GM12878 (cell line): ENCODE results near the gene MED6. TPM values are rescaled to one million over a fixed set of nuclear protein-coding genes. Genes with fewer than 3 reads are reported as not detected.

ENCODE experiments used
- CEBPB ChIP-seq, 2 experiments: fragments of 150-350 bp in 1 of 2; IDR thresholded peaks; 2 replicates each; pipeline ENCODE4 v1.6.1; 2012 to 2014; ENCODE audit warnings: low read depth in 2 of 2, low read length in 2 of 2, borderline replicate concordance in 1 of 2, inconsistent platforms in 1 of 2
- EP300 ChIP-seq, 2 experiments: fragments of 150-350 bp in 1 of 2; IDR thresholded peaks; 2 replicates each; pipeline ENCODE4 v1.6.1; 2011 to 2012; ENCODE audit warnings: low read depth in 2 of 2, low read length in 2 of 2, borderline replicate concordance in 1 of 2, improper control_type of control experiment in 1 of 2, inconsistent platforms in 1 of 2; ENCODE audit not compliant: control insufficient read depth in 1 of 2
- HCFC1 ChIP-seq: fragments of 150-350 bp; IDR thresholded peaks from 2 replicates; pipeline ENCODE4 v1.6.1; 2014; ENCODE audit warnings: low read length
- IKZF2 ChIP-seq, 2 experiments: fragments of 450-650 bp; IDR thresholded peaks; 2 replicates each; pipeline ENCODE4 v1.6.1; 2017; ENCODE audit warnings: mild to moderate bottlenecking in 2 of 2, moderate library complexity in 2 of 2
- NFYB ChIP-seq: IDR thresholded peaks from 2 replicates; pipeline ENCODE4 v1.6.1; 2011; ENCODE audit warnings: low read depth, mild to moderate bottlenecking, low read length, improper control_type of control experiment, moderate library complexity; ENCODE audit not compliant: insufficient read depth
- SP1 ChIP-seq: IDR thresholded peaks from one replicate; pipeline ENCODE4 v1.6.1; 2011; ENCODE audit warnings: low read depth, low read length
- SREBF2 ChIP-seq: IDR thresholded peaks from 2 replicates; pipeline ENCODE4 v1.6.1; 2012; ENCODE audit warnings: mild to moderate bottlenecking, low read length
- TCF12 ChIP-seq: IDR thresholded peaks from 2 replicates; pipeline ENCODE4 v1.6.1; 2011; ENCODE audit warnings: low read depth, mild to moderate bottlenecking, low read length
- WRNIP1 ChIP-seq: IDR thresholded peaks from 2 replicates; pipeline ENCODE4 v1.6.1; 2011; ENCODE audit warnings: low read depth, low read length, improper control_type of control experiment, borderline replicate concordance
- ZNF274 ChIP-seq: IDR thresholded peaks from one replicate; pipeline ENCODE4 v1.8.0; 2011; ENCODE audit not compliant: insufficient read length, insufficient read depth
- ZSCAN29 ChIP-seq: fragments of 450-650 bp; IDR thresholded peaks from 2 replicates; pipeline ENCODE4 v1.6.1; 2017; ENCODE audit warnings: mild to moderate bottlenecking, moderate library complexity
- polyA plus RNA-seq, 11 experiments: library from polyadenylated mRNA; depleted of rRNA in 4 of 11; unstranded in 6 of 11; stranded (reverse) in 5 of 11; fragments of >200 nt; fragmentation: Nextera tagmentation in 4 of 11; fragmentation: Illumina TruSeq in 1 of 11; extraction: Ambion mirVana in 4 of 11; extraction: Trizol in 1 of 11; gene quantifications; 1 replicate in 1 of 11; 2 replicates in 10 of 11; pipeline versions ENCODE4 v1.2.1 to v1.2.3, GENCODE V29; 2011 to 2016; ENCODE audit warnings: inconsistent platforms in 2 of 11, missing spikeins in 2 of 11, low read depth in 1 of 11
- total RNA-seq, 4 experiments: library from RNA; depleted of rRNA in 3 of 4; stranded (reverse); fragments of >200 nt in 3 of 4; fragmentation: Illumina TruSeq in 1 of 4; extraction: Trizol in 1 of 4; gene quantifications; 2 replicates each; pipeline versions ENCODE4 v1.2.1 to v1.2.3, GENCODE V29; 2013 to 2021
- TF ChIP-seq, protein P1 (sequence below), 3 experiments: IDR thresholded peaks in 2 of 3; conservative IDR thresholded peaks in 1 of 3; 2 replicates each; pipeline ENCODE4 v1.5.1; 2011; ENCODE audit warnings: low read depth in 3 of 3, low read length in 3 of 3, mild to moderate bottlenecking in 3 of 3, control low read depth in 2 of 3, moderate library complexity in 2 of 3, inconsistent platforms in 1 of 3, mixed read lengths in 1 of 3; ENCODE audit not compliant: control insufficient read depth in 2 of 3, insufficient read depth in 1 of 3; ENCODE audit errors: extremely low read depth in 1 of 3
- TF ChIP-seq, protein P2 (sequence below): IDR thresholded peaks from 2 replicates; pipeline ENCODE4 v1.6.1; 2012; ENCODE audit warnings: low read length, inconsistent platforms
- TF ChIP-seq, protein P3 (sequence below): fragments of 450-650 bp; IDR thresholded peaks from 2 replicates; pipeline ENCODE4 v1.6.1; 2017; ENCODE audit warnings: mild to moderate bottlenecking, low read depth, inconsistent platforms; ENCODE audit not compliant: poor library complexity, severe bottlenecking
- TF ChIP-seq, protein P4 (sequence below): fragments of 450-650 bp; IDR thresholded peaks from 2 replicates; pipeline ENCODE4 v1.6.1; 2018; ENCODE audit warnings: borderline replicate concordance, mild to moderate bottlenecking; ENCODE audit not compliant: partially characterized antibody
- TF ChIP-seq, protein P5 (sequence below): IDR thresholded peaks from 2 replicates; pipeline ENCODE4 v1.6.1; 2012; ENCODE audit warnings: low read depth, low read length, improper control_type of control experiment
- TF ChIP-seq, protein P6 (sequence below): fragments of 450-650 bp; IDR thresholded peaks from 2 replicates; pipeline ENCODE4 v1.6.1; 2017; ENCODE audit warnings: mild to moderate bottlenecking

MED6 gene
- total and polyA plus RNA-seq, 10 of the 15 experiments (the other 5 are each of a cell fraction or from before 2014, with no cell fraction given), result 29.2 to 74.9 (median 46.2) TPM

DNA sequence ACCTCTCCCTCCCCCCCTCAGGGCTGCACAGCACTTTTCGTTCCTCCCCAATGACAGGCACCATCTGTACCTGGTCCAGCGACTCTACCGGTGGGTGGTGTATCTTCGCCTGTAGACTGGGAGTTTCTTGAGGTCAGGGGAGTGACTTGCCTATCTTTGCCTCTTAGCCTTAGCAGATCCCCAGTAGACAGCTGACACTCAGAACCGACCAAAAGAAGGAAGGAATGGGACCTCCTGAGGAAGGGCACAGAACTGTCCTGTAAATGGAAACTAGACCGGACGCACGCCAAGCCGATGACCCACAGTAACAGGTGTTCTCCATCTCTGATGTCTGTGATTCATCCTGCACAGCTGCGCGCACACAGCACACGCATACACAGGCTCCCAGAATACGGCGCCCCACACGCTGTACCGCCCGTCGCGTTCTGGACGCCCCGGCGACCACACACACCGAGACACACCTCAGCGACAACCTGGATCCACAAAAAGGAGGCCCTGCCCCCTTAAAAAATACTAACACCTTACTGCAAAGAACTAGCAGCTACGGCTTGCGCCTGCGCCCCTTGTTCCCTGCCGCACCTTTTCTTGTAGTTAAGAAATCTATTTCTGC, 40.6 kb upstream of the MED6 start (continued):
- TF ChIP-seq, protein P1, sequence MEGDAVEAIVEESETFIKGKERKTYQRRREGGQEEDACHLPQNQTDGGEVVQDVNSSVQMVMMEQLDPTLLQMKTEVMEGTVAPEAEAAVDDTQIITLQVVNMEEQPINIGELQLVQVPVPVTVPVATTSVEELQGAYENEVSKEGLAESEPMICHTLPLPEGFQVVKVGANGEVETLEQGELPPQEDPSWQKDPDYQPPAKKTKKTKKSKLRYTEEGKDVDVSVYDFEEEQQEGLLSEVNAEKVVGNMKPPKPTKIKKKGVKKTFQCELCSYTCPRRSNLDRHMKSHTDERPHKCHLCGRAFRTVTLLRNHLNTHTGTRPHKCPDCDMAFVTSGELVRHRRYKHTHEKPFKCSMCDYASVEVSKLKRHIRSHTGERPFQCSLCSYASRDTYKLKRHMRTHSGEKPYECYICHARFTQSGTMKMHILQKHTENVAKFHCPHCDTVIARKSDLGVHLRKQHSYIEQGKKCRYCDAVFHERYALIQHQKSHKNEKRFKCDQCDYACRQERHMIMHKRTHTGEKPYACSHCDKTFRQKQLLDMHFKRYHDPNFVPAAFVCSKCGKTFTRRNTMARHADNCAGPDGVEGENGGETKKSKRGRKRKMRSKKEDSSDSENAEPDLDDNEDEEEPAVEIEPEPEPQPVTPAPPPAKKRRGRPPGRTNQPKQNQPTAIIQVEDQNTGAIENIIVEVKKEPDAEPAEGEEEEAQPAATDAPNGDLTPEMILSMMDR (IDR thresholded peaks at IDR 0.05 in 2 of 3, conservative IDR thresholded peaks at IDR 0.05 in 1 of 3; ENCODE audit: control insufficient read depth in 2 of 3, extremely low read depth in 1 of 3, insufficient read depth in 1 of 3, low read depth in 3 of 3, low read length in 3 of 3), result peak in 2 of 3 experiments; percentile 10 to 14; a peak in 2 of 6 replicates
- no peak for TF ChIP-seq SREBF2
- no peak for TF ChIP-seq ZSCAN29
- TF ChIP-seq, protein P2, sequence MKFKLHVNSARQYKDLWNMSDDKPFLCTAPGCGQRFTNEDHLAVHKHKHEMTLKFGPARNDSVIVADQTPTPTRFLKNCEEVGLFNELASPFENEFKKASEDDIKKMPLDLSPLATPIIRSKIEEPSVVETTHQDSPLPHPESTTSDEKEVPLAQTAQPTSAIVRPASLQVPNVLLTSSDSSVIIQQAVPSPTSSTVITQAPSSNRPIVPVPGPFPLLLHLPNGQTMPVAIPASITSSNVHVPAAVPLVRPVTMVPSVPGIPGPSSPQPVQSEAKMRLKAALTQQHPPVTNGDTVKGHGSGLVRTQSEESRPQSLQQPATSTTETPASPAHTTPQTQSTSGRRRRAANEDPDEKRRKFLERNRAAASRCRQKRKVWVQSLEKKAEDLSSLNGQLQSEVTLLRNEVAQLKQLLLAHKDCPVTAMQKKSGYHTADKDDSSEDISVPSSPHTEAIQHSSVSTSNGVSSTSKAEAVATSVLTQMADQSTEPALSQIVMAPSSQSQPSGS, result no peak; the same call in 1 of the 2 replicates
- TF ChIP-seq ZNF274, result no peak
- no peak for TF ChIP-seq CEBPB (IDR thresholded peaks at IDR 0.05; ENCODE audit: borderline replicate concordance in 1 of 2, low read depth in 2 of 2, low read length in 2 of 2)
- peak in 1 of 2 experiments; percentile 15; a peak in 1 of 4 replicates for TF ChIP-seq IKZF2 (IDR thresholded peaks at IDR 0.05)
- no peak for TF ChIP-seq HCFC1
- TF ChIP-seq TCF12, result peak; percentile 94
- TF ChIP-seq, protein P3, sequence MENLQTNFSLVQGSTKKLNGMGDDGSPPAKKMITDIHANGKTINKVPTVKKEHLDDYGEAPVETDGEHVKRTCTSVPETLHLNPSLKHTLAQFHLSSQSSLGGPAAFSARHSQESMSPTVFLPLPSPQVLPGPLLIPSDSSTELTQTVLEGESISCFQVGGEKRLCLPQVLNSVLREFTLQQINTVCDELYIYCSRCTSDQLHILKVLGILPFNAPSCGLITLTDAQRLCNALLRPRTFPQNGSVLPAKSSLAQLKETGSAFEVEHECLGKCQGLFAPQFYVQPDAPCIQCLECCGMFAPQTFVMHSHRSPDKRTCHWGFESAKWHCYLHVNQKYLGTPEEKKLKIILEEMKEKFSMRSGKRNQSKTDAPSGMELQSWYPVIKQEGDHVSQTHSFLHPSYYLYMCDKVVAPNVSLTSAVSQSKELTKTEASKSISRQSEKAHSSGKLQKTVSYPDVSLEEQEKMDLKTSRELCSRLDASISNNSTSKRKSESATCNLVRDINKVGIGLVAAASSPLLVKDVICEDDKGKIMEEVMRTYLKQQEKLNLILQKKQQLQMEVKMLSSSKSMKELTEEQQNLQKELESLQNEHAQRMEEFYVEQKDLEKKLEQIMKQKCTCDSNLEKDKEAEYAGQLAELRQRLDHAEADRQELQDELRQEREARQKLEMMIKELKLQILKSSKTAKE, result no peak
- TF ChIP-seq, protein P4, sequence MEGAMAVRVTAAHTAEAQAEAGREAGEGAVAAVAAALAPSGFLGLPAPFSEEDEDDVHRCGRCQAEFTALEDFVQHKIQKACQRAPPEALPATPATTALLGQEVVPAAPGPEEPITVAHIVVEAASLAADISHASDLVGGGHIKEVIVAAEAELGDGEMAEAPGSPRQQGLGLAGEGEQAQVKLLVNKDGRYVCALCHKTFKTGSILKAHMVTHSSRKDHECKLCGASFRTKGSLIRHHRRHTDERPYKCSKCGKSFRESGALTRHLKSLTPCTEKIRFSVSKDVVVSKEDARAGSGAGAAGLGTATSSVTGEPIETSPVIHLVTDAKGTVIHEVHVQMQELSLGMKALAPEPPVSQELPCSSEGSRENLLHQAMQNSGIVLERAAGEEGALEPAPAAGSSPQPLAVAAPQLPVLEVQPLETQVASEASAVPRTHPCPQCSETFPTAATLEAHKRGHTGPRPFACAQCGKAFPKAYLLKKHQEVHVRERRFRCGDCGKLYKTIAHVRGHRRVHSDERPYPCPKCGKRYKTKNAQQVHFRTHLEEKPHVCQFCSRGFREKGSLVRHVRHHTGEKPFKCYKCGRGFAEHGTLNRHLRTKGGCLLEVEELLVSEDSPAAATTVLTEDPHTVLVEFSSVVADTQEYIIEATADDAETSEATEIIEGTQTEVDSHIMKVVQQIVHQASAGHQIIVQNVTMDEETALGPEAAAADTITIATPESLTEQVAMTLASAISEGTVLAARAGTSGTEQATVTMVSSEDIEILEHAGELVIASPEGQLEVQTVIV, result no peak
- TF ChIP-seq, protein P5, sequence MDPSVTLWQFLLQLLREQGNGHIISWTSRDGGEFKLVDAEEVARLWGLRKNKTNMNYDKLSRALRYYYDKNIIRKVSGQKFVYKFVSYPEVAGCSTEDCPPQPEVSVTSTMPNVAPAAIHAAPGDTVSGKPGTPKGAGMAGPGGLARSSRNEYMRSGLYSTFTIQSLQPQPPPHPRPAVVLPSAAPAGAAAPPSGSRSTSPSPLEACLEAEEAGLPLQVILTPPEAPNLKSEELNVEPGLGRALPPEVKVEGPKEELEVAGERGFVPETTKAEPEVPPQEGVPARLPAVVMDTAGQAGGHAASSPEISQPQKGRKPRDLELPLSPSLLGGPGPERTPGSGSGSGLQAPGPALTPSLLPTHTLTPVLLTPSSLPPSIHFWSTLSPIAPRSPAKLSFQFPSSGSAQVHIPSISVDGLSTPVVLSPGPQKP, result no peak
- no peak for TF ChIP-seq NFYB
- TF ChIP-seq EP300 (IDR thresholded peaks at IDR 0.05; ENCODE audit: borderline replicate concordance in 1 of 2, control insufficient read depth in 1 of 2, low read depth in 2 of 2, low read length in 2 of 2), result 0 out of 4 replicates have a peak, but pooled peaks of 1 of the 2 experiments have one; percentile 32
- TF ChIP-seq WRNIP1, result 0 out of 2 replicates have a peak, but pooled peaks have one; percentile 46
- TF ChIP-seq, protein P6, sequence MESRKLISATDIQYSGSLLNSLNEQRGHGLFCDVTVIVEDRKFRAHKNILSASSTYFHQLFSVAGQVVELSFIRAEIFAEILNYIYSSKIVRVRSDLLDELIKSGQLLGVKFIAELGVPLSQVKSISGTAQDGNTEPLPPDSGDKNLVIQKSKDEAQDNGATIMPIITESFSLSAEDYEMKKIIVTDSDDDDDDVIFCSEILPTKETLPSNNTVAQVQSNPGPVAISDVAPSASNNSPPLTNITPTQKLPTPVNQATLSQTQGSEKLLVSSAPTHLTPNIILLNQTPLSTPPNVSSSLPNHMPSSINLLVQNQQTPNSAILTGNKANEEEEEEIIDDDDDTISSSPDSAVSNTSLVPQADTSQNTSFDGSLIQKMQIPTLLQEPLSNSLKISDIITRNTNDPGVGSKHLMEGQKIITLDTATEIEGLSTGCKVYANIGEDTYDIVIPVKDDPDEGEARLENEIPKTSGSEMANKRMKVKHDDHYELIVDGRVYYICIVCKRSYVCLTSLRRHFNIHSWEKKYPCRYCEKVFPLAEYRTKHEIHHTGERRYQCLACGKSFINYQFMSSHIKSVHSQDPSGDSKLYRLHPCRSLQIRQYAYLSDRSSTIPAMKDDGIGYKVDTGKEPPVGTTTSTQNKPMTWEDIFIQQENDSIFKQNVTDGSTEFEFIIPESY, result no peak
- no peak for TF ChIP-seq SP1
